Sigmoid colon (tissue), 7 donors: ENCODE measurements around the gene HOXC5. TPM values are rescaled to one million over a fixed set of nuclear protein-coding genes. Genes with fewer than 3 reads are reported as not detected.

ENCODE experiments used
- DNase-seq: peaks from one replicate; pipeline ENCODE4 v3.0.0-alpha.2; 2019
- H3K27ac ChIP-seq, 4 donors: fragments of 200-600 bp; sonication (generic); one replicate each; pipeline ENCODE4 v1.5.1; 2016 to 2019; ENCODE audit warnings: mild to moderate bottlenecking in 1 of 4
- H3K27me3 ChIP-seq, 3 donors: fragments of 200-600 bp; sonication (generic); one replicate each; pipeline ENCODE4 v1.5.1; 2019; ENCODE audit warnings: mild to moderate bottlenecking in 1 of 3
- H3K36me3 ChIP-seq, 4 donors: fragments of 200-600 bp; sonication (generic); one replicate each; pipeline ENCODE4 v1.5.1; 2016 to 2019
- H3K4me1 ChIP-seq, 4 donors: fragments of 200-600 bp; sonication (generic); one replicate each; pipeline ENCODE4 v1.5.1; 2017 to 2019
- H3K4me3 ChIP-seq, 4 donors: fragments of 200-600 bp; sonication (generic); one replicate each; pipeline ENCODE4 v1.5.1; 2017 to 2019; ENCODE audit warnings: mild to moderate bottlenecking in 2 of 4, moderate library complexity in 1 of 4
- H3K9me3 ChIP-seq, 4 donors: fragments of 200-600 bp in 3 of 4; sonication (generic) in 3 of 4; one replicate each; pipeline versions ENCODE4 v1.5.1 to v1.6.1; 2013 to 2019
- EP300 ChIP-seq, 4 donors: sonication (generic); formaldehyde crosslinking; IDR thresholded peaks; one replicate each; pipeline ENCODE4 v1.6.1; 2017; ENCODE audit warnings: antibody characterized with exemption in 4 of 4
- POLR2A ChIP-seq, 2 donors: fragments of 450-650 bp; IDR thresholded peaks; one replicate each; pipeline ENCODE4 v1.6.1; 2016; ENCODE audit warnings: antibody characterized with exemption in 2 of 2, mild to moderate bottlenecking in 2 of 2, moderate library complexity in 2 of 2
- POLR2AphosphoS5 ChIP-seq, 4 donors: sonication (generic); formaldehyde crosslinking; IDR thresholded peaks; one replicate each; pipeline ENCODE4 v1.6.1; 2017; ENCODE audit warnings: antibody characterized with exemption in 4 of 4
- WGBS, 2 donors: extraction: QIAGEN DNeasy Blood & Tissue Kit; methylation state at CpG; one replicate each; pipeline ENCODE4 v1.1.7; 2013; 5-methylcytosine and 5-hydroxymethylcytosine counted together
- intact Hi-C: fragments of 100-400 bp; cut with DNase I; formaldehyde crosslinking; loops from one replicate; pipeline ENCODE4 v1.15.1; 2023
- polyA plus RNA-seq, 3 donors: library from polyadenylated mRNA; stranded (reverse); fragments of 200-250 nt; gene quantifications; one replicate each; pipeline ENCODE4 v1.2.3, GENCODE V29; 2013
- total RNA-seq, 4 donors: library from RNA; depleted of rRNA; stranded (reverse); fragments of >200 nt; gene quantifications; one replicate each; pipeline ENCODE4 v1.1.0, GENCODE V29; 2016
- TF ChIP-seq, protein P1 (sequence below), 4 experiments: fragments of 450-650 bp in 3 of 4; fragments of 200-600 bp in 1 of 4; IDR thresholded peaks; one replicate each; pipeline ENCODE4 v1.5.1; 2016 to 2019; ENCODE audit warnings: antibody characterized with exemption in 4 of 4, mild to moderate bottlenecking in 3 of 4, moderate library complexity in 2 of 4
- donor health status: healthy with polysubstance abuse.
- donor health status: Bipolar disorder and iron deficiency.
- donor health status: healthy.

The HOXC5 gene
- total and polyA plus RNA-seq, 7 donors = 0.03 to 1.4 TPM; not detected in 5

DNA sequence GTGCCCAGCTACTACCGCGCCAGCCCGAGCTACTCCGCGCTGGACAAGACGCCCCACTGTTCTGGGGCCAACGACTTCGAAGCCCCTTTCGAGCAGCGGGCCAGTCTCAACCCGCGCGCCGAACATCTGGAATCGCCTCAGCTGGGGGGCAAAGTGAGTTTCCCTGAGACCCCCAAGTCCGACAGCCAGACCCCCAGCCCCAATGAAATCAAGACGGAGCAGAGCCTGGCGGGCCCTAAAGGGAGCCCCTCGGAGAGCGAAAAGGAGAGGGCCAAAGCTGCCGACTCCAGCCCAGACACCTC lies 47.2 kb upstream of the HOXC5 start:
- peaks cover 0 to 32% (median 21%) of the 10 kb centered on the region in 4 donors for H3K4me1 ChIP-seq
- no peak for DNase-seq
- H3K27ac ChIP-seq = no peak overlapping the region
- H3K27me3 ChIP-seq = peaks cover 83 to 100% (median 99%) of the 10 kb centered on the region in 3 donors
- WGBS, 2 donors = 6 to 31% methylated on average over 21 of the region's 21 CpGs
- H3K4me3 ChIP-seq = peak overlapping the region in 2 of 4 donors; percentile 13 to 17
- TF ChIP-seq POLR2A (IDR thresholded peaks at IDR 0.05) = no peak
- TF ChIP-seq POLR2AphosphoS5 (IDR thresholded peaks at IDR 0.05) = no peak
- TF ChIP-seq, protein P1, sequence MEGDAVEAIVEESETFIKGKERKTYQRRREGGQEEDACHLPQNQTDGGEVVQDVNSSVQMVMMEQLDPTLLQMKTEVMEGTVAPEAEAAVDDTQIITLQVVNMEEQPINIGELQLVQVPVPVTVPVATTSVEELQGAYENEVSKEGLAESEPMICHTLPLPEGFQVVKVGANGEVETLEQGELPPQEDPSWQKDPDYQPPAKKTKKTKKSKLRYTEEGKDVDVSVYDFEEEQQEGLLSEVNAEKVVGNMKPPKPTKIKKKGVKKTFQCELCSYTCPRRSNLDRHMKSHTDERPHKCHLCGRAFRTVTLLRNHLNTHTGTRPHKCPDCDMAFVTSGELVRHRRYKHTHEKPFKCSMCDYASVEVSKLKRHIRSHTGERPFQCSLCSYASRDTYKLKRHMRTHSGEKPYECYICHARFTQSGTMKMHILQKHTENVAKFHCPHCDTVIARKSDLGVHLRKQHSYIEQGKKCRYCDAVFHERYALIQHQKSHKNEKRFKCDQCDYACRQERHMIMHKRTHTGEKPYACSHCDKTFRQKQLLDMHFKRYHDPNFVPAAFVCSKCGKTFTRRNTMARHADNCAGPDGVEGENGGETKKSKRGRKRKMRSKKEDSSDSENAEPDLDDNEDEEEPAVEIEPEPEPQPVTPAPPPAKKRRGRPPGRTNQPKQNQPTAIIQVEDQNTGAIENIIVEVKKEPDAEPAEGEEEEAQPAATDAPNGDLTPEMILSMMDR (IDR thresholded peaks at IDR 0.05) = no peak
- no peak for TF ChIP-seq EP300 (IDR thresholded peaks at IDR 0.05)
- no peaks in the 10 kb centered on the region for H3K9me3 ChIP-seq
- intact Hi-C loops = no loop called here
- no peaks in the 10 kb centered on the region for H3K36me3 ChIP-seq

DNA sequence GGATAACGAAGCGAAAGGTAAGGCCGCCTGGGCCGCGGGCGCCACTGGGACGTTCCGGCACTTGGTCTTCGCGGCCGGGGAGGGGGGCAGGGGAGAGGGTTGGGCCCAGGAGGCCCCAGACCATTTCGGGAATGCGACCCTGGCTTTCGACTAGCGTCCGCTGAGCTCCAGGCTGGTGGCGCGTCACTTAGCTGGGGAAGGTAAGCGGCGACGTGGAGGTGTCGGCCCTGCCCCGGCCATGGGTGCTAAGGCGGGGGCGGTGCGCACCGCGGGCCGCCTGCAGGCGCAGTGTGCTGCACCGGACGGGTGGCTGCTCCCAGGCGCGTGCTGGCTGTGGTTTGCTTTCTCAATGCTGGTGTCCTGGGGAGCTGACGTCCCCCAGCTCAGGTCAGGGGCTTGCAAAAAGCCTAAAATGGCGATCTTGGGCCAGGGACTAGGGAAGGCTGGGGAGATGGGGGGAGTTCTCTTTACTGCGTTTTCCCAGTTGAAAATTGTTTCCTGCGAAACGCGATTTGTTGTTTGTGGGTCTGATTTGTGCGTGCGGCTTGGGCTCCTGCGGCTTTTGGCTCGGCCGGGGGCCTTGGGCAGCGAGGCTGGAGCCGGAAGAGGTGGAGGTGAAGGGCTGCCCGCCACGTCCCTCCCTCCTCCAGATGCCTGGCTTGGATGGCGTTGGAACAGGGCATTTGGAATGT lies 46.7 kb upstream of the HOXC5 start:
- peaks cover 85 to 100% (median 99%) of the 10 kb centered on the region in 3 donors for H3K27me3 ChIP-seq
- H3K4me3 ChIP-seq = peak overlapping the region in 2 of 4 donors; percentile 13 to 17
- TF ChIP-seq POLR2AphosphoS5 (IDR thresholded peaks at IDR 0.05) = no peak
- no peak for TF ChIP-seq EP300 (IDR thresholded peaks at IDR 0.05)
- TF ChIP-seq, protein P1 (IDR thresholded peaks at IDR 0.05) = no peak
- no peak for TF ChIP-seq POLR2A (IDR thresholded peaks at IDR 0.05)
- H3K27ac ChIP-seq = no peak overlapping the region
- intact Hi-C loops = no loop called here
- H3K36me3 ChIP-seq = no peaks in the 10 kb centered on the region
- no peaks in the 10 kb centered on the region for H3K9me3 ChIP-seq
- H3K4me1 ChIP-seq = peaks cover 0 to 32% (median 21%) of the 10 kb centered on the region in 4 donors
- no peak for DNase-seq
- WGBS, 2 donors = 3 to 9% methylated on average over 50 of the region's 50 CpGs

DNA sequence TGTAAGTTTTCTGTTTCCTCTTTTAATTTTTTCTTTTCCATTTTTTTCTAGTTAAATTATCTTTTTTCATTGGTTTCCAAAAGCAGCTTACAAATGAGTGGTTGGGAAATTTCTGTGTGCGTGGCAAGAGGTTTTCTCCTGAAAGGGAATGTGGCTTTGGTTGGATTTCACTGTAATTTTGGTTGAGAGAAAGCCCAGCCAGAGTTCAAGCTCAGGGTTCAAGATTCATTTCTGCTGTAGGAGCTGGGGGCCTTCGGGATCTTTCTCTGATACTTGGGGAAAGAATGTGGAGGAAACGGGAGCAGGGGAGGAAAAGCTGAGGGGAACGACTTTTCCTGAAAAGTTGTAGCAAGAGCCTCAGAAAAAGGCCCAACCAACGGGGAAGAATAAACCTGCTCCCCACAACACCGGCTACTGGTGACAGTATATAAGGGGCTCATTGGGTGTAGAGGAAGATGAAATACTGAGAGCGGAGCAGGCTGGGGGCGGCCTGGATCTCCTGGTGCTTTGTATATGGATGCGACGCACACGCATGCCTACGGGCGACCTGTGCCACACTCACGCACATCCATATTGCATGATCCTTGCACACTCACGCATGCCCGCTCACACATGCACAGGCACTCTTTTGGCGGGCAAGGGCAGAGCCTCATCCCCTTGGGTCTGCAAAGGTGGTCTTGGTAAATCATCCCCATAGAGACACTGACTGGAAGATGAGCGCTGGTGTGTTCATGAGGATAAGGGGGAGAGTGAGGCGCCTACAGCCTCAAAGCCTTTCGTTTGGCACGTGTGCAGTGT lies 46.0 kb upstream of the HOXC5 start:
- no peak overlapping the region for H3K27ac ChIP-seq
- DNase-seq = no peak
- H3K9me3 ChIP-seq = no peaks in the 10 kb centered on the region
- H3K27me3 ChIP-seq = peaks cover 89 to 100% (median 100%) of the 10 kb centered on the region in 3 donors
- no peaks in the 10 kb centered on the region for H3K36me3 ChIP-seq
- intact Hi-C loops = no loop called here
- TF ChIP-seq POLR2AphosphoS5 (IDR thresholded peaks at IDR 0.05) (no peak), POLR2A (IDR thresholded peaks at IDR 0.05) (no peak), EP300 (IDR thresholded peaks at IDR 0.05) (no peak)
- TF ChIP-seq, protein P1 (IDR thresholded peaks at IDR 0.05) = no peak
- no peak overlapping the region for H3K4me3 ChIP-seq
- WGBS, 2 donors = 32 to 50% methylated on average over 21 of the region's 21 CpGs
- H3K4me1 ChIP-seq = peaks cover 0 to 32% (median 21%) of the 10 kb centered on the region in 4 donors

DNA sequence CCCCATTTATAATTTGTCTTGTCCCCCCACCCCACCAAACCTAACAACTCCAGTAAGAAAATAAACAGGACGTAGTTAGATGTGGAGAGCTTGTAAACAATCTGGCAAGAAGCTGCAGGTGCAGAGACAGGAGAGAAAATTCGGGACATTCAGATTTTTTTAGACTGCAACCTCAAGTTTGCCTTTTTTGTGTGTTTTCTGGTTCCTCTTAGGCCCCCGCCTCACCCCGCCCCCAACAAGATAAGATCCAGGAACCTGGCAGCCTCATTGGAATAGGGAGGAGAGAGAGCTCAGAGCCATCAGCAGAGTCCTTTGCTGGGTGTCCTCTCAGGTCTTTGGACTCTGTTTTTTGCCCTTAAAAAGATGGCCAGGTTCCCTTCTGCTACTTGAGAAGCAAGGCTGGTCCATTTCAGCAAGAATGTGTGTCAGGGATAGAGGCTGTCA lies 45.0 kb upstream of the HOXC5 start:
- H3K9me3 ChIP-seq = no peaks in the 10 kb centered on the region
- 14 to 20% methylated on average over 4 of the region's 4 CpGs for WGBS, 2 donors
- peaks cover 0 to 32% (median 21%) of the 10 kb centered on the region in 4 donors for H3K4me1 ChIP-seq
- H3K27me3 ChIP-seq = peaks cover 89 to 100% (median 100%) of the 10 kb centered on the region in 3 donors
- DNase-seq = no peak
- H3K27ac ChIP-seq = no peak overlapping the region
- TF ChIP-seq EP300 (IDR thresholded peaks at IDR 0.05) (no peak), POLR2AphosphoS5 (IDR thresholded peaks at IDR 0.05) (no peak), POLR2A (IDR thresholded peaks at IDR 0.05) (no peak)
- TF ChIP-seq, protein P1 (IDR thresholded peaks at IDR 0.05) = no peak
- no peaks in the 10 kb centered on the region for H3K36me3 ChIP-seq
- no peak overlapping the region for H3K4me3 ChIP-seq
- intact Hi-C loops = no loop called here
